ENCODE results near the gene PHC1.

PHC1 gene

DNA sequence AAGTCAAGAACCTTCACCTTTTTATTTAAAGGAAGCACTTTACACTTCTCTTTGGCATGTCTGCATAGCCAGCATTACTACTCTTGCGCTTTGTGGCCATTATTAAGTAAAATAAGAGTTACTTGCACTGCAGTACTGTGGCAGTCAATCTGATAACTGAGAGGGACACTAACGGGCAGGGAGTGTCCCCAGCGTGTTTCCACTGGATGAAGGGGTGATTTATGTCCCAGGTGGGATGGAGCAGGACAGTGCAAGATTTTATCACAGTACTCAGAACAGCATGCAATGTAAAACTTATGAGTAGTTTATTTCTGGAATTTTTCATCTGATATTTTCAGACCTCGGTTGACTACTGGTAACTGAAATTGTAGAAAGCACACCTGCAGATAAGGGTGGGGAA lies 43.3 kb downstream of the PHC1 start:
- no peaks in the 10 kb centered on the region for H3K27me3 ChIP-seq (ENCODE audit: control insufficient read depth, insufficient read depth, low read length)
- no peaks in the 10 kb centered on the region for H3K36me3 ChIP-seq (ENCODE audit: control insufficient read depth, insufficient read depth, low read length)

DNA sequence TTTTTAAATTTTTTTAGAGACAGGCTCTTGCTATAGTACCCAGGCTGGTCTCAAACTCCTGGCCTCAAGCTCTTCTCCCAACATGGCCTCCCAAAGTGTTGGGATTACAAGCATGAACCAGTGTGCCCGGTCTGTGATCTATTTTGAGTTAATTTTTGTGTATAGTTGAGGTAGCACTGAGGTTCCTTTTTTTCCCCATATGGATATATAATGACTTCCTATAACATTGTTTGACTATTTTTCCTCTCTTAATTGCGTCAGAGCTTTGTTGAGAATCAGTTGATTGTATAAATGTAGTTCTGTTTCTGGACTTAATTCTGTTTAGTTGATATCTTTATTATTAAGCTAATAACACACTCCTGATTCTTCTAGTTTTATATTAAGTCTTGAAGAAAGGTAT lies 43.8 kb downstream of the PHC1 start:
- H3K27me3 ChIP-seq (ENCODE audit: control insufficient read depth, insufficient read depth, low read length): no peaks in the 10 kb centered on the region
- no peak overlapping the region for H3K4me3 ChIP-seq (ENCODE audit: low read length)
- H3K9ac ChIP-seq (ENCODE audit: low read length): no peak overlapping the region
- H3K27ac ChIP-seq (ENCODE audit: low read depth, low read length): no peak overlapping the region
- H3K4me1 ChIP-seq (ENCODE audit: control insufficient read depth, insufficient read depth, low read length): no peaks in the 10 kb centered on the region
- H3K36me3 ChIP-seq (ENCODE audit: control insufficient read depth, insufficient read depth, low read length): no peaks in the 10 kb centered on the region

More for the DNA sequence above, 43.3 kb downstream of the PHC1 start:
- no peak overlapping the region for H3K9ac ChIP-seq (ENCODE audit: low read length)
- H3K4me1 ChIP-seq (ENCODE audit: control insufficient read depth, insufficient read depth, low read length): no peaks in the 10 kb centered on the region
- no peak overlapping the region for H3K27ac ChIP-seq (ENCODE audit: low read depth, low read length)
- no peak overlapping the region for H3K4me3 ChIP-seq (ENCODE audit: low read length)

DNA sequence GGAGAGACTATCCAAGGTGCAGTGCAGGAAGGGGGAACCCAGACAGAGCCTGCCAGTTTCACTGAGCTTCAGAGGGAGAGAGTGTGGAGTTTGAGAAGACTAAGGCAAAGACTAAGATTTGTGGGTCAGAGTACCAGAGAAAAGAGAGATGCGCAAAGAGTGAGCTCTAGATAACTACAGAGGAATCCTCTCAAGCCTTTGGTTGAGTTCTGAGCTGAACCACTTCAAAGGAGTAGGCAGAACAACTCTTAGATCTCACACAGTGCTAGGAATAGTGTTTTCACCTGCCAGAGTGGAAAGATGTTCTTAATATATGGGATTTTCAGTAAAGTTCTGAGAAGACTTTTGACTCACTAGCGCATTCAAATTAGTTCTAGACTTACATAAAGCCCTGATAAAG lies 45.9 kb downstream of the PHC1 start:
- no peaks in the 10 kb centered on the region for H3K36me3 ChIP-seq (ENCODE audit: control insufficient read depth, insufficient read depth, low read length)
- no peak overlapping the region for H3K27ac ChIP-seq (ENCODE audit: low read depth, low read length)
- H3K4me1 ChIP-seq (ENCODE audit: control insufficient read depth, insufficient read depth, low read length): no peaks in the 10 kb centered on the region
- H3K4me3 ChIP-seq (ENCODE audit: low read length): no peak overlapping the region
- no peaks in the 10 kb centered on the region for H3K27me3 ChIP-seq (ENCODE audit: control insufficient read depth, insufficient read depth, low read length)
- H3K9ac ChIP-seq (ENCODE audit: low read length): no peak overlapping the region

DNA sequence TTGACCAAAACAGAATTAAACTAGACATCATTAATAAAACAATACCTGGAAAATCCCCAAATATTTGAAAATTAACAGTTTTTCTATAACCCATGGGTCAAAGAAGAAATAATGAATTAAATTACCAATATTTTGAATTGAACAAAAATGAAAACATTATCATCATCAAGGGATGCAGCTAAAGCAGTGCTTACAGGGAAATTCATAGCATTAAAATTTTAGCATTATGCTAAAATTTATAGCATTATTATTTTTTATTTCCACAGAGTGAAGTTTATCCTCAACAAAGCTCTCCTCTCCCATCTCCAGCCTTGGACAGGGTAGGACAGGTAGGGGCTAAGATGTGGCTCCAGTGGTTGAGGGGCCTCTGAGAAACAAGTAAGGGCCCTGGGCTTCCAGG lies 54.5 kb downstream of the PHC1 start:
- Histone ChIP-seq H3K4me1 (ENCODE audit: control insufficient read depth, insufficient read depth, low read length) (no peaks in the 10 kb centered on the region), H3K9ac (ENCODE audit: low read length) (no peak overlapping the region), H3K27me3 (ENCODE audit: control insufficient read depth, insufficient read depth, low read length) (no peaks in the 10 kb centered on the region), H3K36me3 (ENCODE audit: control insufficient read depth, insufficient read depth, low read length) (no peaks in the 10 kb centered on the region), H3K4me3 (ENCODE audit: low read length) (no peak overlapping the region), H3K27ac (ENCODE audit: low read depth, low read length) (no peak overlapping the region)

DNA sequence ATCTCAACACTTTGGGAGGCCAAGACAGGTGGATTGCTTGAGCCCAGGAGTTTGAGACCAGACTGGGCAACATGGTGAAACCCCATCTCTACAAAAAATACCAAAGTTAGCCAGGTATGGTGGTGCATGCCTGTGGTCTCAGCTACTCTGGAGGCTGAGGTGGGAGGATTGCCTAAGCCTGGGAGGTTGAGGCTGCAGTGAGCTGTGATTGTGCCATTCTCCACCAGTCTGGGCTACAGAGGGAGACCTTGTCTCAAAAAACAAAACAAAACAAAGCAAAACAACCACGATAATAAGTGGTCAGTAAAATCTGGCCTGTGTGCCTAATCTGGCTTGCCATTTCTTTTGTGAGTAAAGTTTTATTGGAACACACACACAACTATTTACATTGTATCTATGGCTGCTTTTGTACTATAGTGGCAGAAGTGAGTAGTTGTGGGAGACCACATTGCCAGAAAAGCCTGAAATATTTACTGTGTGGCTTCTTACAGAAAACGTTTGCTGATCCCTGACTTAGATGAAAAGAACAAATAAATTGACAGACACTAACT lies 55.6 kb downstream of the PHC1 start:
- Histone ChIP-seq H3K4me3 (ENCODE audit: low read length) (no peak overlapping the region), H3K36me3 (ENCODE audit: control insufficient read depth, insufficient read depth, low read length) (no peaks in the 10 kb centered on the region), H3K27me3 (ENCODE audit: control insufficient read depth, insufficient read depth, low read length) (no peaks in the 10 kb centered on the region), H3K27ac (ENCODE audit: low read depth, low read length) (no peak overlapping the region), H3K9ac (ENCODE audit: low read length) (no peak overlapping the region), H3K4me1 (ENCODE audit: control insufficient read depth, insufficient read depth, low read length) (no peaks in the 10 kb centered on the region)

DNA sequence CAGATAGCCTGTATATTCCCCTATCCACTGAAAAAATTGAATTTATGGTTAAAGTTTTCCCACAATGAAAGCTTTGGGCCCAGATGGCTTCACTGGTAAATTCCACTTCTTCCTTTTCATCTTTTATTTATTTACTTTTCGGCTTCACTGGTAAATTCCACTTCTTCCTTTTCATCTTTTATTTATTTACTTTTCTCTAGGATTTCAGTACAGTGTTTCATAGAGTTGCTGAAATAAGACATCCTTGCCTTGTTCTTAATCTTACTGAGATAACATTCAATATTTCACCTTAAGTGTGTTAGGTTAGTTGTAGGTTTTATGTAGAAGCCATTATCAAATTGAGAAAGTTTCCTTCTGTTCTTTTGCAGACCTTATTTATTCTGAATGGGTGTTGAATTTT lies 56.1 kb downstream of the PHC1 start:
- Histone ChIP-seq H3K4me1 (ENCODE audit: control insufficient read depth, insufficient read depth, low read length) (no peaks in the 10 kb centered on the region), H3K36me3 (ENCODE audit: control insufficient read depth, insufficient read depth, low read length) (no peaks in the 10 kb centered on the region), H3K9ac (ENCODE audit: low read length) (no peak overlapping the region), H3K27me3 (ENCODE audit: control insufficient read depth, insufficient read depth, low read length) (no peaks in the 10 kb centered on the region), H3K4me3 (ENCODE audit: low read length) (no peak overlapping the region), H3K27ac (ENCODE audit: low read depth, low read length) (no peak overlapping the region)

DNA sequence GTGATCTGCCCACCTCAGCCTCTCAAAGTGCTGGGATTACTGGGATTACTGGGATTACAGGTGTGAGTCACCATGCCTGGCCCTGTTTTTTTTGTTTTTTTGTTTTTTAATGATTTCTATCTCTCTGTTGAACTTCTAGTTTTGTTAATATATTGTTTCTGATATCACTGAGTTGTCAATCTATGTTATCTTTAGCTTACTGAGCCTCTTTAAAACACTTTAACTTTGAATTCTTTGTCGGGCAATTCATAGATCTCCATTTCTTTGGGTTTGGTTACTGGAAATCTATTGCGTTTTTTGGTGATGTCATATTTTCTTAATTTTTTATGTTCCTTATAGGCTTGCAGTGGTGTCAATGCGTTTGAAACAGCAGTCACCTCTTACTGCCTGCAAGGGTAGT lies 65.8 kb downstream of the PHC1 start:
- H3K27me3 ChIP-seq (ENCODE audit: control insufficient read depth, insufficient read depth, low read length): no peaks in the 10 kb centered on the region
- no peaks in the 10 kb centered on the region for H3K36me3 ChIP-seq (ENCODE audit: control insufficient read depth, insufficient read depth, low read length)
- H3K4me3 ChIP-seq (ENCODE audit: low read length): no peak overlapping the region
- H3K4me1 ChIP-seq (ENCODE audit: control insufficient read depth, insufficient read depth, low read length): no peaks in the 10 kb centered on the region
- no peak overlapping the region for H3K9ac ChIP-seq (ENCODE audit: low read length)
- H3K27ac ChIP-seq (ENCODE audit: low read depth, low read length): no peak overlapping the region

DNA sequence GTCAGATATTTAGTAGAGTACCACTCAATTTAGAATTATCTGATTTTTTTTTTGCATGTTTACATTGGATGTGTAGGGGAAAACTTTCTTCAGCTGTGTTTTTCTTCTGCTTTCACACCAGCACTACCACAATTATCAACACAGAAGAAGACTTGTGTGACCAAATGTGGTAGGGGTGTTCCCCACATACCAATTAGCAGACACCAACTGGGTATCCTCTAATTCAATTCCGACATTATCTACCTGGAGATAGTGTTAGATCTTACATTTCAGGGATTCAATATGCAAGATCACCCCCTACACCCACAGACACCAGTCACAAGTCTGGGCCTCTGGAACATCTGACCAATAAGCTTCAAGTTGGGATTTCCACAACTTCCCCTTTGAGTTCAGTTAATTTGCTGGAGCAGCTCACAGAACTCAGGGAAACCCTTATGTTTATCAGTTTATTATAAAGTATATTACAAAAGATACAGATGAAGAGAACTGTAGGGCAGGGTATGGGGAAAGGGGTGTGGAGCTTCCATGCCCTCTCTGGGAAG lies 71.0 kb downstream of the PHC1 start:
- H3K36me3 ChIP-seq (ENCODE audit: control insufficient read depth, insufficient read depth, low read length): no peaks in the 10 kb centered on the region
- no peak overlapping the region for H3K4me3 ChIP-seq (ENCODE audit: low read length)
- H3K27ac ChIP-seq (ENCODE audit: low read depth, low read length): no peak overlapping the region
- H3K4me1 ChIP-seq (ENCODE audit: control insufficient read depth, insufficient read depth, low read length): no peaks in the 10 kb centered on the region
- no peaks in the 10 kb centered on the region for H3K27me3 ChIP-seq (ENCODE audit: control insufficient read depth, insufficient read depth, low read length)
- no peak overlapping the region for H3K9ac ChIP-seq (ENCODE audit: low read length)

DNA sequence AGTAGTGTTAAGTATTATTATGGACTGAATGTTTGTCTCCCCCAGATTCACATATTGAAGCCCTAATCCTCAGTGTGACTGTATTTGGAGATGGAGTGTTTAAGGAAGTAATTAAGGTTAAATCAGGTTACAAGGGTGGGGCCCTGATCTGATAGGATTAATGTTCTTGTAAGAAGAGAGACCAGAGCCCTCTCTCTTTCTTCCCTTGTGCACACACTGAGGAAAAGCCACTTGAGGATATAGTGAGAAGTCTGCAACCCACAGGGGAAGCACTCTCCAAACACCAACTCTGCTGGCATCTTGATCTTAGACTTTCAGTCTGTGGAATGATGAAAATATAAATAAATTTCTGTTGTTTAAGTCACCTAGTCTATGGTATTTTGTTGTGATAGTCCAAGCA lies 72.9 kb downstream of the PHC1 start:
- Histone ChIP-seq H3K4me1 (ENCODE audit: control insufficient read depth, insufficient read depth, low read length) (no peaks in the 10 kb centered on the region), H3K4me3 (ENCODE audit: low read length) (no peak overlapping the region), H3K27ac (ENCODE audit: low read depth, low read length) (no peak overlapping the region), H3K27me3 (ENCODE audit: control insufficient read depth, insufficient read depth, low read length) (no peaks in the 10 kb centered on the region), H3K9ac (ENCODE audit: low read length) (no peak overlapping the region), H3K36me3 (ENCODE audit: control insufficient read depth, insufficient read depth, low read length) (no peaks in the 10 kb centered on the region)

DNA sequence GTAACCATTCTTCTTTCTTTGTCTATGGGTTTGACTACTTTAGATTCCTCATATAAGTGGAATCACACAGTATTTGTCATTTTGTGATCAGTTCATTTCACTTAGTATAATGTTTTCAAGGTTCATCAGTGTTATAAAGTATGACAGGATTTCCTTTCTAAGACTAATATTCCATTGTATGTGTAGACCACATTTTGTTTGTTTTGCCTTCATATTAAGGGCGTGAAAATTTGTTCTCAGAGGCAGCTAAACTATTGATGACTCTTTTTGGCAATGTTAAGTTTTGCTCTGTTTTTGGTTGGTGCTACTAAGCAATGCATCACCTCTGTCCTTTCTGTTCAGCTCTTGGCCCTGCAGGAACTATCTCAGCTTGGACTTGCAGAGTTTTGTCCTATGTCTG lies 73.4 kb downstream of the PHC1 start:
- Histone ChIP-seq H3K27me3 (ENCODE audit: control insufficient read depth, insufficient read depth, low read length) (no peaks in the 10 kb centered on the region), H3K4me3 (ENCODE audit: low read length) (no peak overlapping the region)

DNA sequence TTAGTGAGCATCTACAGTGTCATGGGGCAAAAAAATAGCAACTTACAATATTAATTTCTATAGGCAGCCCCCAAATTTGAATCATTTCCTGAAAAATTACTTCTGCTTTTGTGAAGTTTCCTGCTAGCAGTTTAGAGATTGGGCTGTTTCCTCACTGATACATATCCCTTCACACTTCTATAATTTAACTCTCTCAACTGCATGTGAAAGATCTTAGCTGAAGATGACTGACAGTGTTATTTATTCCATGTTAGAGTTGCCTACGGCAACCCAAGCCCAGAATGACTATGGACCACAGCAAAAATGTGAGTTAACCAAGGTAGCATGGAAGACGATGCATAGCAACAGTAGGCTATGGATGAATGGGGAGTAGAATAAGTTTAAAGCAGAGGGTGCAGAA lies 75.1 kb downstream of the PHC1 start, which contains the start of gene KLRG1:
Gene KLRG1, plus strand, starts transcription at position 134 of the 400 bp plus-strand sequence. Its CDS starts 90 bp downstream, at position 224.
- no peak within 1 kb of the TSS for H3K9ac ChIP-seq (ENCODE audit: low read length)
- no peak within 1 kb of the TSS for H3K4me3 ChIP-seq (ENCODE audit: low read length)
- no peaks in the 10 kb centered on the region for H3K27me3 ChIP-seq (ENCODE audit: control insufficient read depth, insufficient read depth, low read length)
- no peaks in the 10 kb centered on the region for H3K36me3 ChIP-seq (ENCODE audit: control insufficient read depth, insufficient read depth, low read length)
- no peak within 1 kb of the TSS for H3K27ac ChIP-seq (ENCODE audit: low read depth, low read length)
- no peaks in the 10 kb centered on the region for H3K4me1 ChIP-seq (ENCODE audit: control insufficient read depth, insufficient read depth, low read length)

More for the DNA sequence above, 73.4 kb downstream of the PHC1 start:
- H3K27ac ChIP-seq (ENCODE audit: low read depth, low read length): no peak overlapping the region
- no peak overlapping the region for H3K9ac ChIP-seq (ENCODE audit: low read length)
- H3K36me3 ChIP-seq (ENCODE audit: control insufficient read depth, insufficient read depth, low read length): no peaks in the 10 kb centered on the region
- H3K4me1 ChIP-seq (ENCODE audit: control insufficient read depth, insufficient read depth, low read length): no peaks in the 10 kb centered on the region
